Endothelial cell of umbilical vein (primary cell): ENCODE measurements around the gene TOP3B. TPM values are rescaled to one million over a fixed set of nuclear protein-coding genes. Genes with fewer than 3 reads are reported as not detected.
A peak's percentile ranks its signal among the peaks of the same experiment; 100 is the strongest.

Experiments
- BruUV-seq: library from RNA; stranded (reverse); fragments of 400-500 nt; replicated peaks from 2 replicates; lab custom pipeline; 2021; lab: Mats Ljungman, UMichigan
- CTCF ChIA-PET: fragments of 300-600, 350-600 bp; sonication (Branson Sonifier 250); formaldehyde crosslinking; loops from one replicate; lab custom pipeline; 2021; ENCODE audit warnings: antibody characterized with exemption, inconsistent platforms; lab: Charles Lee
- POLR2A ChIA-PET: fragments of 300-600, 350-600 bp; sonication (Branson Sonifier 250); formaldehyde crosslinking; loops from one replicate; lab custom pipeline; 2021; ENCODE audit warnings: antibody characterized with exemption, inconsistent platforms; lab: Charles Lee
- DNase-seq: peaks from one replicate; pipeline ENCODE4 v3.0.0-alpha.2; 2011; ENCODE audit warnings: low read depth, low spot score
- FAIRE-seq: peaks from 2 replicates; lab custom pipeline; 2011; peaks lifted over from hg19 to GRCh38; lab: Jason Lieb, UNC
- H2AFZ ChIP-seq: 2 replicates; pipeline ENCODE4 v1.6.0; 2012; ENCODE audit warnings: low read depth, low read length, control low read depth, inconsistent platforms
- H3K27ac ChIP-seq: 2 replicates; pipeline ENCODE4 v1.5.1; 2011; ENCODE audit warnings: low read depth, mild to moderate bottlenecking, control low read depth, low read length, moderate library complexity; ENCODE audit not compliant: insufficient read depth
- H3K27me3 ChIP-seq, 2 experiments: 2 replicates each; pipeline versions ENCODE4 v1.6.0 to v1.6.1; 2011; ENCODE audit warnings: low read length in 2 of 2, mixed read lengths in 1 of 2; ENCODE audit not compliant: control insufficient read depth in 2 of 2, insufficient read depth in 2 of 2
- H3K36me3 ChIP-seq, 2 experiments: 2 replicates in 1 of 2; 3 replicates in 1 of 2; pipeline ENCODE4 v1.5.1; 2011; ENCODE audit warnings: low read length in 2 of 2, mild to moderate bottlenecking in 1 of 2, moderate library complexity in 1 of 2; ENCODE audit not compliant: control insufficient read depth in 2 of 2, insufficient read depth in 2 of 2; ENCODE audit errors: extremely low read depth in 1 of 2
- H3K4me1 ChIP-seq: 3 replicates; pipeline ENCODE4 v1.5.1; 2011; ENCODE audit warnings: mild to moderate bottlenecking, low read length; ENCODE audit not compliant: control insufficient read depth, insufficient read depth; ENCODE audit errors: extremely low read depth
- H3K4me2 ChIP-seq: 2 replicates; pipeline ENCODE4 v1.6.1; 2011; ENCODE audit warnings: low read length, control low read depth, mixed read lengths; ENCODE audit not compliant: insufficient read depth
- H3K4me3 ChIP-seq, 3 experiments: fragments of 200-600 bp in 1 of 3; sonication (generic), shearing (Covaris generic) in 1 of 3; replicated peaks in 1 of 3; 2 replicates each; pipeline ENCODE4 v1.5.1; 2011 to 2016; ENCODE audit warnings: control low read depth in 3 of 3, low read length in 3 of 3, mild to moderate bottlenecking in 2 of 3, inconsistent platforms in 1 of 3, low read depth in 1 of 3, moderate library complexity in 1 of 3; ENCODE audit not compliant: insufficient read depth in 1 of 3
- H3K79me2 ChIP-seq: 2 replicates; pipeline ENCODE4 v1.6.0; 2012; ENCODE audit warnings: low read length, inconsistent platforms; ENCODE audit not compliant: control insufficient read depth, insufficient read depth
- H3K9ac ChIP-seq: replicated peaks from 2 replicates; pipeline ENCODE3; 2011; ENCODE audit warnings: low read length, control low read depth; ENCODE audit not compliant: insufficient read depth; ENCODE audit errors: extremely low read depth
- H3K9me1 ChIP-seq: replicated peaks from 3 replicates; pipeline ENCODE4 v1.6.0; 2011; ENCODE audit warnings: mild to moderate bottlenecking, low read length; ENCODE audit not compliant: control insufficient read depth, insufficient read depth; ENCODE audit errors: extremely low read depth
- H3K9me3 ChIP-seq: replicated peaks from 2 replicates; pipeline ENCODE4 v1.5.1; 2012; ENCODE audit warnings: low read length, inconsistent platforms; ENCODE audit not compliant: control insufficient read depth, insufficient read depth
- H4K20me1 ChIP-seq: replicated peaks from 2 replicates; pipeline ENCODE3; 2011; ENCODE audit warnings: mild to moderate bottlenecking, low read length; ENCODE audit not compliant: control insufficient read depth, insufficient read depth; ENCODE audit errors: extremely low read depth
- CTCF ChIP-seq, 2 donors: IDR thresholded peaks; 1 replicate in 1 of 2; 2 replicates in 1 of 2; pipeline ENCODE4 v1.5.1; 2011; ENCODE audit warnings: low read length in 2 of 2, mild to moderate bottlenecking in 2 of 2, moderate library complexity in 2 of 2, control low read depth in 1 of 2, inconsistent platforms in 1 of 2, low read depth in 1 of 2; ENCODE audit not compliant: insufficient read depth in 1 of 2; ENCODE audit errors: extremely low read depth in 1 of 2
- GATA2 ChIP-seq: IDR thresholded peaks from 2 replicates; pipeline ENCODE4 v1.7.0; 2011; ENCODE audit warnings: low read depth, mild to moderate bottlenecking, moderate library complexity, mixed read lengths, low read length; ENCODE audit not compliant: insufficient read length, insufficient read depth
- JUN ChIP-seq: IDR thresholded peaks from 2 replicates; pipeline ENCODE4 v1.6.1; 2011; ENCODE audit warnings: borderline replicate concordance, low read depth; ENCODE audit not compliant: insufficient read length, insufficient read depth
- MAX ChIP-seq: IDR thresholded peaks from 2 replicates; pipeline ENCODE4 v1.6.1; 2011; ENCODE audit not compliant: insufficient read depth, insufficient read length
- MYC ChIP-seq: IDR thresholded peaks from one replicate; pipeline ENCODE4 v1.6.1; 2011; ENCODE audit warnings: mild to moderate bottlenecking, low read depth, low read length
- POLR2A ChIP-seq: IDR thresholded peaks from 2 replicates; pipeline ENCODE4 v1.6.1; 2012; ENCODE audit warnings: low read depth, mild to moderate bottlenecking, control low read depth, low read length
- POLR2AphosphoS5 ChIP-seq: IDR thresholded peaks from 2 replicates; pipeline ENCODE4 v1.6.1; 2012; ENCODE audit warnings: low read depth, mild to moderate bottlenecking, control low read depth, low read length, moderate library complexity; ENCODE audit not compliant: insufficient read depth
- dilution Hi-C: fragments of 300-500 bp; cut with MboI; formaldehyde crosslinking; loops from one replicate; pipeline ENCODE4 v1.15.0; 2019; ENCODE audit warnings: low sequenced_read_pairs; ENCODE audit not compliant: extremely low pct_ligation_motif_present
- intact Hi-C: fragments of 100-400 bp; cut with micrococcal nuclease; formaldehyde crosslinking; loops from one replicate; pipeline ENCODE4 v1.10.0; 2022
- polyA plus RNA-seq, 4 experiments: library from polyadenylated mRNA; depleted of rRNA in 3 of 4; stranded (reverse) in 3 of 4; unstranded in 1 of 4; fragments of >200 nt; gene quantifications; 2 replicates each; pipeline versions ENCODE4 v1.2.1 to v1.2.3, GENCODE V29; 2011 to 2012; ENCODE audit warnings: missing spikeins in 1 of 4
- total RNA-seq: library from RNA; stranded (reverse); gene quantifications from 2 replicates; pipeline ENCODE4 v1.2.3, GENCODE V29; 2021

The TOP3B gene
- total and polyA plus RNA-seq, 2 donors (not counting 3 experiments of a cell fraction or from before 2014, with no cell fraction given), result 25.2 to 56.5 TPM

DNA sequence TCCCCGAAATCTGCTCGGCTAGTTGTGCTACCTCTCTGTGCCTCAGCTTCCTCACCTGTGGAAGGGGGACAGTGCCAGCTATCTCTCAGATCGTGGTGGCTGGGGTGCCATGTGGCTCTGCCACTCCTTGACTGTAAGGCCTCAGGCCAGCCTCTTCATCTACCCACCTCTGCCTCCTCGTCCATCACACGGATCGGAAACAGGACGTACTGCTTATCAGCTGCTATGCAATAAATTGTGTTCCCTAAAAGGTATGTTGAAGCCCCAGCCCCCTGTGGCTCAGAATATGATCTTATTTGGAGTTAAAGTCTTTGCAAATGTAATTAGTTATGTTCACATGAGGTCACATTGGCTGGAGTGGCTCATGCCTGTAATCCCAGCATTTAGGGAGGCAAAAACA lies 37.7 kb downstream of the TOP3B start:
- H2AFZ ChIP-seq, result no peak overlapping the region
- no peaks in the 10 kb centered on the region for H3K9me1 ChIP-seq
- no peaks in the 10 kb centered on the region for H3K9me3 ChIP-seq
- DNase-seq (no peak), FAIRE-seq (no peak)
- CTCF ChIA-PET, result interaction anchor here (1.3 kb wide), 1 partner anchor 7 kb away, joined by 6 read pairs; the partner anchor contains the start of gene PPM1F
- peaks cover 87% of the 10 kb centered on the region for H3K4me1 ChIP-seq
- no peak overlapping the region for H3K4me2 ChIP-seq
- no TSS peak for BruUV-seq
- H3K36me3 ChIP-seq, result peaks cover 14 to 27% of the 10 kb centered on the region in 2 experiments
- TF ChIP-seq MYC (no peak), GATA2 (no peak), JUN (no peak), POLR2AphosphoS5 (no peak), CTCF (IDR thresholded peaks at IDR 0.05; ENCODE audit: extremely low read depth in 1 of 2, insufficient read depth in 1 of 2, low read depth in 1 of 2, low read length in 2 of 2) (no peak), MAX (no peak), POLR2A (no peak)
- no peaks in the 10 kb centered on the region for H3K27me3 ChIP-seq
- dilution Hi-C loops (loop anchor here (25.0 kb wide), 2 partner anchors 133 to 233 kb away; no protein-coding TSS in a partner anchor), intact Hi-C loops (no loop called here)
- peak overlapping the region; percentile 86 for H3K27ac ChIP-seq
- POLR2A ChIA-PET, result no interaction called here
- H3K79me2 ChIP-seq, result peaks cover 68% of the 10 kb centered on the region
- peak overlapping the region; percentile 17 for H3K9ac ChIP-seq
- H3K4me3 ChIP-seq, result no peak overlapping the region
- H4K20me1 ChIP-seq, result no peaks in the 10 kb centered on the region
